Thyroid gland (tissue), 4 donors: Measurements from ENCODE around the gene INPP5D. TPM values are rescaled to one million over a fixed set of nuclear protein-coding genes. Genes with fewer than 3 reads are reported as not detected.

ENCODE experiments used
- DNase-seq, 2 donors: peaks; one replicate each; pipeline ENCODE4 v3.0.0-alpha.2; 2019
- H3K27ac ChIP-seq, 3 donors: fragments of 200-600 bp; sonication (generic); 1 replicate in 2 of 3; 2 replicates in 1 of 3; pipeline ENCODE4 v1.5.1; 2016 to 2019; ENCODE audit warnings: mild to moderate bottlenecking in 1 of 3, moderate library complexity in 1 of 3
- H3K27me3 ChIP-seq: fragments of 200-600 bp; sonication (generic); one replicate; pipeline ENCODE4 v1.5.1; 2019
- H3K36me3 ChIP-seq, 2 donors: fragments of 200-600 bp; sonication (generic); one replicate each; pipeline ENCODE4 v1.5.1; 2016 to 2019
- H3K4me1 ChIP-seq, 2 donors: fragments of 200-600 bp; sonication (generic); one replicate each; pipeline ENCODE4 v1.5.1; 2017 to 2019
- H3K4me3 ChIP-seq, 3 donors: fragments of 200-600 bp; sonication (generic); replicated peaks in 1 of 3; 1 replicate in 2 of 3; 2 replicates in 1 of 3; pipeline ENCODE4 v1.5.1; 2016; ENCODE audit warnings: mild to moderate bottlenecking in 1 of 3
- H3K9me3 ChIP-seq: fragments of 200-600 bp; sonication (generic); one replicate; pipeline ENCODE4 v1.5.1; 2017
- POLR2A ChIP-seq, 2 donors: fragments of 450-650 bp; IDR thresholded peaks; one replicate each; pipeline ENCODE4 v1.6.1; 2017; ENCODE audit warnings: antibody characterized with exemption in 2 of 2, mild to moderate bottlenecking in 2 of 2, moderate library complexity in 1 of 2
- WGBS, 2 donors: methylation state at CpG; one replicate each; pipeline ENCODE4 v1.1.5; 2017; 5-methylcytosine and 5-hydroxymethylcytosine counted together
- intact Hi-C: fragments of 100-400 bp; cut with DNase I; formaldehyde crosslinking; loops from one replicate; pipeline ENCODE4 v1.15.1; 2023
- total RNA-seq, 4 donors: library from RNA; depleted of rRNA; stranded (reverse); fragments of >200 nt; gene quantifications; one replicate each; pipeline ENCODE4 v1.2.3, GENCODE V29; 2016
- TF ChIP-seq, protein P1 (sequence below), 6 experiments: fragments of 200-600 bp in 3 of 6; fragments of 450-650 bp in 3 of 6; sonication (generic) in 3 of 6; IDR thresholded peaks; one replicate each; pipeline ENCODE4 v1.5.1; 2016 to 2019; ENCODE audit warnings: antibody characterized with exemption in 6 of 6, mild to moderate bottlenecking in 2 of 6, inconsistent platforms in 1 of 6, moderate library complexity in 1 of 6

The INPP5D gene
- total RNA-seq, 4 donors from 2014 or later, result 7.1 to 13.4 (median 10.5) TPM

DNA sequence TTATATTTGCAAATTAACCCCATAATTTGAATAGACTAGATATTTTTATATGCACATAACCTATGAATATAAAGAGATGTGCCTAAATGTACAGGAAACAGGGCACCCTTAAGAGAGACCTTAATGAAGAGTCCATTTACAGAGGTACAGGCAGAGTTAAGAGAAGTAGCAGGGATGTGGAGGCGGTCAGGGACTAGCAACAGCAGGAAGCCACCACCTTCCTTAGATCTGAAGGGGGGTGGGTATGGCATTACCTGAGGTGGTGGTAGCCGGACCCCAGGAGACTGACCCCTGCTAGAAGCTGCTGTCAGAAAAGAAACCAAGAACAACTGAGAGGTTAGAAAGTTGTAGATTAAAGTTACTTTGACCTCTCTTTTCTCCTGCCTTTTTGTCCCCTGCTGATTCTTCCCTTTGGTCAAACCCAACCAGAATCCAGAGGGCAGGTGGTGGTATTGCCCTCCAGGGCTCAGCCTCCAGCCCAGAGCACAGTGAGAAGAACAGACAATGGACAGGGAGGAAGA lies 166.4 kb downstream of the INPP5D start:
- Histone ChIP-seq H3K36me3 (no peaks in the 10 kb centered on the region), H3K27me3 (no peaks in the 10 kb centered on the region), H3K9me3 (no peaks in the 10 kb centered on the region), H3K27ac (no peak overlapping the region), H3K4me1 (no peaks in the 10 kb centered on the region), H3K4me3 (no peak overlapping the region)
- intact Hi-C loops, result no loop called here
- DNase-seq, result no peak
- 83 to 92% methylated on average over 2 of the region's 2 CpGs for WGBS, 2 donors
- TF ChIP-seq, protein P1, sequence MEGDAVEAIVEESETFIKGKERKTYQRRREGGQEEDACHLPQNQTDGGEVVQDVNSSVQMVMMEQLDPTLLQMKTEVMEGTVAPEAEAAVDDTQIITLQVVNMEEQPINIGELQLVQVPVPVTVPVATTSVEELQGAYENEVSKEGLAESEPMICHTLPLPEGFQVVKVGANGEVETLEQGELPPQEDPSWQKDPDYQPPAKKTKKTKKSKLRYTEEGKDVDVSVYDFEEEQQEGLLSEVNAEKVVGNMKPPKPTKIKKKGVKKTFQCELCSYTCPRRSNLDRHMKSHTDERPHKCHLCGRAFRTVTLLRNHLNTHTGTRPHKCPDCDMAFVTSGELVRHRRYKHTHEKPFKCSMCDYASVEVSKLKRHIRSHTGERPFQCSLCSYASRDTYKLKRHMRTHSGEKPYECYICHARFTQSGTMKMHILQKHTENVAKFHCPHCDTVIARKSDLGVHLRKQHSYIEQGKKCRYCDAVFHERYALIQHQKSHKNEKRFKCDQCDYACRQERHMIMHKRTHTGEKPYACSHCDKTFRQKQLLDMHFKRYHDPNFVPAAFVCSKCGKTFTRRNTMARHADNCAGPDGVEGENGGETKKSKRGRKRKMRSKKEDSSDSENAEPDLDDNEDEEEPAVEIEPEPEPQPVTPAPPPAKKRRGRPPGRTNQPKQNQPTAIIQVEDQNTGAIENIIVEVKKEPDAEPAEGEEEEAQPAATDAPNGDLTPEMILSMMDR (IDR thresholded peaks at IDR 0.05), result no peak
- TF ChIP-seq POLR2A (IDR thresholded peaks at IDR 0.05), result no peak

- no peak for DNase-seq
- TF ChIP-seq, protein P1 (IDR thresholded peaks at IDR 0.05), result no peak
- TF ChIP-seq POLR2A (IDR thresholded peaks at IDR 0.05), result no peak
- H3K4me3 ChIP-seq, result no peak overlapping the region
- H3K27me3 ChIP-seq, result no peaks in the 10 kb centered on the region
- no peaks in the 10 kb centered on the region for H3K9me3 ChIP-seq
- no peaks in the 10 kb centered on the region for H3K4me1 ChIP-seq
- H3K36me3 ChIP-seq, result no peaks in the 10 kb centered on the region
- WGBS, 2 donors, result 79 to 86% methylated on average over 7 of the region's 7 CpGs
- no peak overlapping the region for H3K27ac ChIP-seq
- intact Hi-C loops, result no loop called here
These were observed 167.3 kb downstream of the INPP5D start for GRCh38 chr2:233227346-233227978.

DNA sequence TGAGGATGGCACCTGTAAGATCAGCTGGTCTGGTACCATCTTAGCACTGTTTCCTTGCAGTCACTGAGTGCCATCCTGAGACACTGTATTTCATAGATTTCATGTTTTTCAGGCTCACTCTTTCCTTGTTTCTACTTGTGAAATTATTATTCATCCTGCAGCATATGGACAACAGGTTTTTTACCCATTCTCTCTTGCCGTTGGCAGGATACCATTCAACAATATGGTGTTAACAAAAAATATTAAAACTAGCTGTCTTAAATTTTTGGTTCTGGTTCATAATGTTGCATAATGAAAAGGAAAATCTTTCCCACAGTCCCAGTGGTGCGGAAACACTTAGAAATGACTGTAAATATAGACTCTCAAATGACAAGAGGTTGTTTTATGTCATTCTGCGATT lies 168.2 kb downstream of the INPP5D start:
- WGBS, 2 donors, result 86 to 92% methylated on average over 3 of the region's 3 CpGs
- no peak overlapping the region for H3K27ac ChIP-seq
- H3K4me3 ChIP-seq, result no peak overlapping the region
- H3K9me3 ChIP-seq, result no peaks in the 10 kb centered on the region
- TF ChIP-seq POLR2A (IDR thresholded peaks at IDR 0.05), result no peak
- TF ChIP-seq, protein P1 (IDR thresholded peaks at IDR 0.05), result no peak
- H3K36me3 ChIP-seq, result no peaks in the 10 kb centered on the region
- no peak for DNase-seq
- H3K4me1 ChIP-seq, result no peaks in the 10 kb centered on the region
- intact Hi-C loops, result no loop called here
- no peaks in the 10 kb centered on the region for H3K27me3 ChIP-seq

GRCh38 chr2:233233618-233234230 lies 173.6 kb downstream of the INPP5D start:
- H3K27me3 ChIP-seq, result no peaks in the 10 kb centered on the region
- no peak for DNase-seq
- no peak overlapping the region for H3K4me3 ChIP-seq
- H3K4me1 ChIP-seq, result no peaks in the 10 kb centered on the region
- no peaks in the 10 kb centered on the region for H3K9me3 ChIP-seq
- no peaks in the 10 kb centered on the region for H3K36me3 ChIP-seq
- intact Hi-C loops, result no loop called here
- no peak for TF ChIP-seq POLR2A (IDR thresholded peaks at IDR 0.05)
- TF ChIP-seq, protein P1 (IDR thresholded peaks at IDR 0.05), result no peak
- WGBS, 2 donors, result 75 to 76% methylated on average over 4 of the region's 4 CpGs
- no peak overlapping the region for H3K27ac ChIP-seq

- Histone ChIP-seq H3K36me3 (no peaks in the 10 kb centered on the region), H3K27me3 (no peaks in the 10 kb centered on the region), H3K9me3 (no peaks in the 10 kb centered on the region), H3K27ac (no peak overlapping the region), H3K4me3 (no peak overlapping the region), H3K4me1 (no peaks in the 10 kb centered on the region)
- TF ChIP-seq, protein P1 (IDR thresholded peaks at IDR 0.05), result no peak
- WGBS, 2 donors, result 84 to 88% methylated on average over 2 of the region's 2 CpGs
- intact Hi-C loops, result no loop called here
- no peak for DNase-seq
These were observed 174.1 kb downstream of the INPP5D start for GRCh38 chr2:233234264-233234663.
